Stimulated activated CD4-positive, alpha-beta T cell treated with anti-CD3 and anti-CD28 coated beads, Interleukin-1b, Interleukin-23, amount 100 ng/mL, for 24 hours (primary cell): ENCODE data around the gene APC2.

Experiments
- DNase-seq, 4 experiments: peaks; one replicate each; pipeline ENCODE4 v3.0.0-alpha.2; 2020; ENCODE audit warnings: low read depth in 4 of 4, low spot score in 1 of 4

Gene APC2

DNA sequence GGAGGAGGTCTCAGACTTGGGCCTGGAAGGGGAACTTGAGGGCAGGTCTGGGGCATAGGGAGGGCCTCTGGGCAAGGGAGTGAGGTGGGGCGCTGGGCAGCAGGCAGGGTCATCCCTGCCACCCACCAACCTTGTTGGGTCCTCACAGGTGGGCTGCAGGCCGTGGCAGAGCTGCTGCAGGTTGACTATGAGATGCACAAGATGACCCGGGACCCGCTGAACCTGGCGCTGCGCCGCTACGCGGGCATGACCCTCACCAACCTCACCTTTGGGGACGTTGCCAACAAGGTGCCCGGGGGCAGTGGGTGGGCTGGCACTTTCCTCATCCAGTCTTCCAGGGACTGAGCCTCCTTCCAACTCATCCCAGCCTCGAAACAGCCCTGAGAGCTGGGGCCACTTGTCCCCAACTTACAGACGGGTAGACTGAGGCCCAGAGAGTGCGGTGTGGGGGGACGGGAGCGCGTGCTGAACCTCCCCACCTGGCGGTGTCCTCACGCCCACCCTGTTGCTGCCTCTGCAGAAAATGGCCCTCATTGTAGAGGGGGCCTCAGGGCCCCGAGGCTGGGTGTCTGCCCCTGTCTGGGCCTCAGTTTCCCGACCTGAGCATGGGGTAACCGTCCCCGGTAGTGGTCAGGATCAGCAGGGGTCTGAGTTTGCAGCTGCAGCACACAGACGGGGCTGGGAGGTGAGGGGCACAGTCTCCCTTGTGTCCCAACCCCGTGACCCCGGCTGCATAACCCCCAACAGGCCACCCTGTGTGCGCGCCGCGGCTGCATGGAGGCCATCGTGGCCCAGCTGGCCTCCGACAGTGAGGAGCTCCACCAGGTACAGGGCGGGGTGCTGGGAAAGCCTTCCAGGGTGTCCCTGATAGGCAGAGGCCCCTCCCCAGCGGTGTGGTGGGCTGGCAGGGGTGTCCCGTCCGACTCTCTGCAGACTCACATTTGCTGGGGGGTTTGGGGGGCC, 10.4 kb downstream of the APC2 start:
- no peak for DNase-seq

GRCh38 chr19:1461862-1462261, 11.9 kb downstream of the APC2 start:
- no peak for DNase-seq

DNA sequence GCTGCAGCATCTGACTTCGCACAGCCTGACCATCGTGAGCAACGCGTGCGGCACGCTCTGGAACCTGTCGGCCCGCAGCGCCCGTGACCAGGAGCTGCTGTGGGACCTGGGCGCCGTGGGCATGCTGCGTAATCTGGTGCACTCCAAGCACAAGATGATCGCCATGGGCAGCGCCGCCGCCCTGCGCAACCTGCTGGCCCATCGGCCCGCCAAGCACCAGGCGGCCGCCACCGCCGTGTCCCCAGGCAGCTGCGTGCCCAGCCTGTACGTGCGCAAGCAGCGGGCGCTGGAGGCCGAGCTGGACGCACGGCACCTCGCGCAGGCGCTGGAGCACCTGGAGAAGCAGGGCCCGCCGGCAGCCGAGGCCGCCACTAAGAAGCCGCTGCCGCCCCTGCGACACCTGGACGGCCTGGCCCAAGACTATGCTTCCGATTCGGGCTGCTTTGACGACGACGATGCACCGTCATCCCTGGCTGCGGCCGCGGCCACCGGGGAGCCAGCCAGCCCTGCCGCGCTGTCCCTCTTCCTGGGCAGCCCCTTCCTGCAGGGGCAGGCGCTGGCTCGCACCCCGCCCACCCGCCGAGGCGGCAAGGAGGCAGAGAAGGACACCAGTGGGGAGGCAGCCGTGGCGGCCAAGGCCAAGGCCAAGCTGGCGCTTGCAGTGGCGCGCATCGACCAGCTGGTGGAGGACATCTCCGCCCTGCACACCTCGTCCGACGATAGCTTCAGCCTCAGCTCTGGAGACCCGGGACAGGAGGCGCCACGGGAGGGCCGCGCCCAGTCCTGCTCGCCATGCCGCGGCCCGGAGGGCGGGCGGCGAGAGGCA, 15.5 kb downstream of the APC2 start:
- no peak for DNase-seq

DNA sequence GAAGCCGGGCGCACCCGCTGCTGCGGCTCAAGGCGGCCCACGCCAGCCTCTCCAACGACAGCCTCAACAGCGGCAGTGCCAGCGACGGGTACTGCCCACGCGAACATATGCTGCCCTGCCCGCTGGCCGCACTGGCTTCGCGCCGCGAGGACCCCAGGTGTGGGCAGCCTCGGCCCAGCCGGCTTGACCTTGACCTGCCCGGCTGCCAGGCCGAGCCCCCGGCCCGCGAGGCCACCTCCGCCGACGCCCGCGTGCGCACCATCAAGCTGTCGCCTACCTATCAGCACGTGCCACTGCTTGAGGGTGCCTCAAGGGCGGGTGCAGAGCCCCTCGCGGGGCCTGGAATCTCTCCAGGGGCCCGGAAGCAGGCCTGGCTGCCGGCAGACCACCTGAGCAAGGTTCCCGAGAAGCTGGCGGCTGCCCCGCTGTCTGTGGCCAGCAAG, 16.1 kb downstream of the APC2 start:
- no peak for DNase-seq

DNA sequence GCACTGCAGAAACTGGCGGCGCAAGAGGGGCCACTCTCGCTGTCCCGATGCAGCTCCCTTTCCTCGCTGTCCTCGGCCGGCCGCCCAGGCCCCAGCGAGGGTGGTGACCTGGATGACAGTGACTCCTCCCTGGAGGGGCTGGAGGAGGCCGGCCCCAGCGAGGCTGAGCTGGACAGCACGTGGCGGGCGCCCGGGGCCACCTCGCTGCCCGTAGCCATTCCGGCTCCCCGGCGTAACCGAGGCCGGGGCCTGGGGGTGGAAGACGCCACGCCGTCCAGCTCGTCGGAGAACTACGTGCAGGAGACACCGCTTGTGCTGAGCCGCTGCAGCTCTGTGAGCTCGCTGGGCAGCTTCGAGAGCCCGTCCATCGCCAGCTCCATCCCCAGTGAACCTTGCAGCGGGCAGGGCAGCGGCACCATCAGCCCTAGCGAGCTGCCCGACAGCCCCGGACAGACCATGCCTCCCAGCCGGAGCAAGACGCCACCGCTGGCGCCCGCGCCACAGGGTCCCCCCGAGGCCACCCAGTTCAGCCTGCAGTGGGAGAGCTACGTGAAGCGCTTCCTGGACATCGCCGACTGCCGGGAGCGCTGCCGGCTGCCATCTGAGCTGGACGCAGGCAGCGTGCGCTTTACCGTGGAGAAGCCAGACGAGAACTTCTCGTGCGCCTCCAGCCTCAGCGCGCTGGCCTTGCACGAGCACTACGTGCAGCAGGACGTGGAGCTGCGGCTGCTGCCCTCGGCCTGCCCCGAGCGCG, 16.7 kb downstream of the APC2 start:
- DNase-seq = no peak

DNA sequence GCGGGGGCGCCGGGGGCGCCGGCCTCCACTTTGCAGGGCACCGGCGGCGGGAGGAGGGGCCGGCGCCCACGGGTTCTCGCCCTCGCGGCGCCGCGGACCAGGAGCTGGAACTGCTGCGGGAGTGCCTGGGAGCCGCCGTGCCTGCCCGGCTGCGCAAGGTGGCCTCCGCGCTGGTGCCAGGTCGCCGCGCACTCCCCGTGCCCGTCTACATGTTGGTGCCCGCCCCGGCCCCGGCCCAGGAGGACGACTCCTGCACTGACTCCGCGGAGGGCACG, 17.2 kb downstream of the APC2 start:
- DNase-seq = no peak

DNA sequence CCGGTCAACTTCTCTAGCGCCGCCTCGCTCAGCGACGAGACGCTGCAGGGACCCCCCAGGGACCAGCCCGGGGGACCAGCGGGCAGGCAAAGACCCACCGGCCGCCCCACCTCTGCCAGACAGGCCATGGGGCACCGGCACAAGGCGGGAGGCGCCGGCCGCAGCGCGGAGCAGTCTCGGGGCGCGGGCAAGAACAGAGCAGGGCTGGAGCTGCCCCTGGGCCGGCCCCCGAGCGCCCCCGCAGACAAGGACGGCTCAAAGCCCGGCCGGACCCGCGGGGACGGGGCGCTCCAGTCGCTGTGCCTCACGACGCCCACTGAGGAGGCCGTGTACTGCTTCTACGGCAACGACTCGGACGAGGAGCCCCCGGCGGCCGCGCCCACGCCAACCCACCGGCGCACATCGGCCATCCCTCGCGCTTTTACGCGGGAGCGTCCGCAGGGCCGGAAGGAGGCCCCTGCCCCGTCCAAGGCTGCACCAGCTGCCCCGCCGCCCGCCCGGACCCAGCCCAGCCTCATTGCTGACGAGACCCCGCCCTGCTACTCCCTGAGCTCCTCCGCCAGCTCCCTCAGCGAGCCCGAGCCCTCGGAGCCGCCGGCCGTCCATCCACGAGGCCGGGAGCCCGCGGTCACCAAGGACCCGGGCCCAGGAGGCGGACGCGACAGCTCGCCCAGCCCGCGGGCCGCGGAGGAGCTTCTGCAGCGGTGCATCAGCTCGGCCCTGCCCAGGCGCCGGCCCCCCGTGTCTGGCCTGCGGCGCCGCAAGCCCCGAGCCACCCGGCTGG, 17.8 kb downstream of the APC2 start:
- no peak for DNase-seq

- DNase-seq = no peak
Observed at GRCh38 chr19:1468274-1468820, 18.4 kb downstream of the APC2 start.

- DNase-seq = no peak
Observed at GRCh38 chr19:1468821-1469254, 18.9 kb downstream of the APC2 start.

- no peak for DNase-seq
Observed at GRCh38 chr19:1469255-1470054, 19.5 kb downstream of the APC2 start.

GRCh38 chr19:1470055-1470304, 20.1 kb downstream of the APC2 start:
- no peak for DNase-seq

DNA sequence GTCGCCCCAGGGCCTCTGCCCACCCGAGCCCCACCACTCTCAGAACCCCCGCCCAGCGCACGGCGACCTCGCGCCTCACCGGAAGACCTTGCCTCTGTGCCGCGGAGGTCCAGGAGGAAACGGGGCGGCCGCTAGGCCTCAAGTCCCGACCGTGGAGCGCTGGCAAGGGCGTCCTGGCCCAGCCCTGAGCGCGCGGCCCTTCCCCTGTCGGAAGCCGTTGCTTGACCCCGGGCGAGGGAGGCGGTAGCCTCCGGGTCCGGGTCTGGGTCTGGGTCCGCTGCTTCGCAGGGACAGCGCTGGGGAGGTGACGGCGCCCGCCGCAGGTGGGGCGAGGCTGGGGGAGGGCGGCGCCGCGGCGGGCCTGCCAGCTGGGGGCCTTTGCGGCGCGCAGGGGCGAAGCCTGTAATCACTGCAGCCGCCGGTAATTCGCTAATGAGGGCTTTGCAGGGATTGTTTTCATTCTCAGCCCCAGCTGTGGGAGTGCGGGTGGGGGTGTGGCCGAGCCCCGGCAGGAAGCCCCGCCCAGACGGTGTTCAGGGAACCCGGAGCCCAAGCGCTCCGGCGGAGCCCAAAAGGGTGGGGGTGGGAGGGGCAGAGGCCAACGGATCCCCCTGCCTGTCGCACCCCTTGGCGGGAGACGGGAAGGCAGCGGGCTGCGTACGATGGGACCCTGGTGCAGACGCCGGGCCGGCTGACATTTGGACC, 20.5 kb downstream of the APC2 start:
- peak in 3 of 4 experiments; percentile 39 to 65 (median 60) for DNase-seq

DNA sequence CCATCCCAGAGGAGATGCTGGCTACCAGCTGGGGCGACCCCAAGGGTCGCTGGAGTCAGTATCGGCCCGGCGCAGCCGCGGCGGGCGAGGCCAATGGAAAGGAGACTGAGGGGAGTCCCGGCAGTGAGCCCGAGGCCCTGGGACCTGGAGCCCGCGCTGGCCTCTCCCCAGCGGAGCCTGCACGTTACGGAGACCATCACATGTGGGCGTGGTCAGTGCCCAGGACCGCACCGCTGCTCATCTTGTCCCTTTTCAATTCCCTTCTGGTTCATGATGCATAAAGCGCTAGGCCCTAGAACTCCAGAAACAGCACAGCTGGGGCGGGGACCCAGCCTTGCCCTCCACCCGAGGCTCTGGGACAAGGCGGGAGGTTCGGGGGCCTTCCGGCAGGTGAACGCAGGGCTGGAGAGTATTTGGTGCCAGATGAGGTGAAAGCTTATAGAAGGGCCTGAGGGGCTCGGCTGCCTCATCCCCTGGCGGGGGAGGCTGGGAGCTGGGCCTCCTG, 21.1 kb downstream of the APC2 start:
- DNase-seq = no peak

- DNase-seq = no peak
Observed at GRCh38 chr19:1471515-1472160, 21.7 kb downstream of the APC2 start.

DNA sequence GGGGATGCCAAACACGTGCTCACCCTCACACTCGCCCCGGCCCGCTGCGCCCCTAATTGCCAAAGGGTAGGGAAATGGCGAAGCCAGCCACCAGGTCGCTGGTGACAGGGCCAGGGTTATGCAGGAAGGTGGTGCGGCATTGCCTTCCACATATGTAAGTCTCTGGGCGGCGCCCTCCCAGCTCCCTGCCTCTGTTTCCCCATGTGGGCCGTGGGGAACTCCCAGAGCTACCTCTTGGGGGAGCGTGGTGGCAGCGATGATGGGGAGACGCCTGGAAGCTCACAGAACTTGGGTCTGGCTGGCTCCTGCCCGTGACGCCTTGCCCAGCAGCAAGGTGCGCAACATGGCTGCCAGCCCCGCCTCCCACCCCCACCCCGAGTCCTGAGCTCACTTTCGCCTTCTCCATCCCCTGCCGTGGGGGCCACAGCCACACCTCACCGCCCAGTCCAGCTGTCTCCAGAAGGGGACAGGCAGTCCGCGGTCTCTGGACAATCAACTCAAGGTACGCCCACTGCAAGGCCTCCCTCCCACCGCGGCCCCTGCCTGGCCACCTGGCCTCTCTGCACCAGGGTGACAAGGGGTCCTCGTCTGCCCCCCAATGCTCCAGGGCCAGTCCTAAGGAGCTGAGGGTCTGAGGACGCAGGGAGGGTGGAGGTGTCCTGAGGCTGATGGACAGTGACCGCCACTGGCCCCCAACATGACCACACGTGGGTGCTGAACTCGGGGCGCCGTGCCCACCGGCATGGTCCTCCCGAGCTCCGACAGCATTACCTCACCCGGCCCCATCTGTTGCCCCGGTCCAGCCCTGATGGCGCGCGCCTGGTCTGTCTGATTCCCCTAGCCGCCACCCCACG, 22.5 kb downstream of the APC2 start:
- DNase-seq = no peak

DNA sequence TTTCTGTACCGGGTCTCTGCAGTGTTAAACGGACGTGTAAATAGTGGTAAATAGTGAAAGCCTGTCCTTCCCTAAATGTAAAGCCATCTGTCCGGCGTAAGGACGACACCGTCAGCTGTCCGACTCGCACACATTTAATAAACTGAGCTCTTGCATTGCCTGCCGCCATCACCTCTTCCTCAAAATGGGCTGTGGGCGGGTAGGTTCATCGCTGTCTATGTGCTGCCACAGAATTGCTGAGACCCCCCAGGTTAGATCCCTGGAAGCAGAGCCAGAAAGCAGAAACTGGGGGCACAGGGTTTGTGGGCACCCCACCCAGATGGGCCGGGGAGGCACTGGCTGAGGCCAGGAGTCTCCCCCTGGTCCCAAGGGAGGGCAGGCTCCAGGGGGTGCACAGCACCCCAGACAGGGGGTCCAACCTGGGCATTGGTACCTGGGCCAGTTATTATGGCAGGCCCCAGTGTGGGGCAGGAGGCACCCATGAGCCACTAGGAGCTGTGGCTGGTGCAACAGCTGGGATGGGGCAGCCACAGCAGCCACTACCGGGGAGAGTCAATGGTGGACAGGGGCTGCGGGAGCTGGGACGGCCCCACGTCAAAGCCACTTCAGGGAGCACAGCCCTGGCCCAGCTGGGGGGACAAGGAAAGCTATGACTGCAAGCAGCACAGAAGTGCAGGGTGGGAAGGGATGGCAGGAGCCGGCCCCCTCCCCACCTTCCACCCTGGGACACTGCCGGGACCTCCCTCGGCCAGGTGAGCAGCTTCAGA, 23.3 kb downstream of the APC2 start:
- DNase-seq = no peak
